HG03064 (cell line): ENCODE data around the gene CACNA2D4.
"Not testable (repeated sequence)": the region's sequence is repeated elsewhere in the genome, so short reads cannot be mapped to it uniquely, and the experiment has no call there.

ENCODE experiments used
- ATAC-seq: cut with Tn5 transposase; IDR thresholded peaks from one replicate; pipeline ENCODE4 v1.9.1; 2021; ENCODE audit warnings: low read depth; ENCODE audit not compliant: unreplicated experiment

Gene CACNA2D4

DNA sequence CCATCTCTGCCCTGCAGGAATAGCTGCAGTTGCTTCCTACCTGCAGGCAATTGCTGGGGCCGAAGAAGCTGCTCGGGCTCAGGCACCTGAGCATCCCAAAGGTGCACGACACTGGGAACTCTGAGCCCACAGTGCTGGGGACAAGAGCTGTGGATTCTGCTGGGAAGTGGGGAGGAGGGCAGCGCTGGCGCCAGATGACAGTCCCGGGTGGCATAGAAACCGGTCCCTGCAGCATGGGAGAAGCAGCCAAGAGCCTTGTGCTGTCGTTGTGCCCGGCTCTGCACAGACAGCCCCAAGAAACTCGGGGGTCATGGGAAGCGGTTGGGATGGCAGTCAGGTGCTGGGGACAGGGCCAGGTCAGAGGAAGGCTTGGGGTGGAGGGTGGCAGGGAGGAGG lies 97.6 kb downstream of the CACNA2D4 start:
- no peak for ATAC-seq

DNA sequence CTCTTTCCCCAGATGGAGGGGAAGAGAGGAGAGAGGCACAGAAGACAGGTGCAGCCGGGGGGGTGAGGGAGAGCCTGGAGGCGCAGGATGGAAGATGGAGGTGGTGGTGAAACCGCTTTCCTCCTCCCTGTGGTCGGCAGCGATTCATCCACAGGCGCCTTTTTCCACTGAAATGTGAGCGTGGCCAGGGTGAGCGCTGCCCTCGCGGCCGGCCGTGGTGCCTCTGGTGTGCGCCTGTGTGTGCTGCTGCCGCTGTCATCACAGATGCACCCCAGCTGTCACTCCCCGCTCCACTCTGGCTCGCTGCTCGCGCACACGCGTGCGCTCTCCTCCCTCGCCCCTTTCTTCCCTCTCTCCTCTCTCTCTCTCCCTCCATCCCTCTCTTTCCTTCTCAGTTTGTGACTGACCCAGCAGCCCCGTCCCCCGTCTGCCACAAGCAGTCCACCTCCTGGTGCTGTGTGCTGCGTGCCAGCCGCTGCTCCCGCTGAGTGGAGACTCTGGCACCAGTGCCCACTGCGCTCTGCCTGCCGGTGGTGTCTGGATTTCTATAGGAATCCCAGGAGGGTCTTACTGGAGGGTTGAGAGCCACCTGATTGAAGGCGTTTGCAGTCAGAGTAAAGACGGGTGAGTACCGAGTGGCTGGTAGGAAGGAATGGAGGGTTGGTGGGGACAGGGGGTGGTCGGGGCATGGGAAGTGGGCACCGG lies 98.1 kb downstream of the CACNA2D4 start, which contains the start of gene LRTM2:
Gene LRTM2 (plus strand): TSS at position 375 of the 705 bp plus-strand sequence. CDS start 7,584 bp downstream, outside the sequence.
- ATAC-seq: no peak

DNA sequence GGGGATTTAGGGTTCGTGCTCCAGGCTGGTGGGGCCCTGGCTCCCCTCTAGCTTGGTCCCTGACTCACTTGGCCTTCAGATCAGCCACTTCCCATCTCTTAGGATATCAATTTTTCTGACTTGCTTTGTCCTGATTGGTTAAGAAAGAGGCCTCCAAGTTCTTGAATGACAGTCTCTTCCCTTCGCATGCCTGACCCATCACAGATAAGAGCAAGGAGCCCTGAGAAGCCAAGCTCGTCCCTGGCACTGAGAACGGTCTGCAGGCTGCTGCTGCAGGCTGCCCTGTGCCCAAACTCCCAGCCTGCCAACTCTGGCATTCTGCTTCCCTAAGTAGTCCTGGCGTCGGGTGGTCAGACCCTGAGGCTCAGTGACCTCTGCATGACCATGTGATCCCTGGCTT lies 98.9 kb downstream of the CACNA2D4 start:
- no peak for ATAC-seq

DNA sequence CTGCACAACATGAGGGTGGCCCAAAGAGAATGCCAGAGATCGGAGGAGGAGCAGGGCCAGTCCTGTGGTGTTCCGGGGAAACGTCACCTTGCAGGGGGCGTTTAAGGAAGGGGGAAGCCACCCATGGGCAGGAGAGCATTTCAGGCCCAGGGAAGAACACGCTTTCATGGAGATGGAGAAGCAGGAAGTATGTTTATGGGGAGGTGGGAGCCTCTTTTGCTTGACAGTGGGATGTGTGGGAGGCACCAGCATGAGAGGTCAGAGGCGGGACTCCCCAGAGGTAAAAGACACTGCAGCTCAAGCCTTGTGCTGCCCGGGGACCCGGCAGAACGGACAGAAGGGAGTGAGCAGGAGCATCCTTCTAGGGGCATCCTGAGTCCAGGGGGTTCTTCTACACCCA lies 99.4 kb downstream of the CACNA2D4 start:
- ATAC-seq: no peak

DNA sequence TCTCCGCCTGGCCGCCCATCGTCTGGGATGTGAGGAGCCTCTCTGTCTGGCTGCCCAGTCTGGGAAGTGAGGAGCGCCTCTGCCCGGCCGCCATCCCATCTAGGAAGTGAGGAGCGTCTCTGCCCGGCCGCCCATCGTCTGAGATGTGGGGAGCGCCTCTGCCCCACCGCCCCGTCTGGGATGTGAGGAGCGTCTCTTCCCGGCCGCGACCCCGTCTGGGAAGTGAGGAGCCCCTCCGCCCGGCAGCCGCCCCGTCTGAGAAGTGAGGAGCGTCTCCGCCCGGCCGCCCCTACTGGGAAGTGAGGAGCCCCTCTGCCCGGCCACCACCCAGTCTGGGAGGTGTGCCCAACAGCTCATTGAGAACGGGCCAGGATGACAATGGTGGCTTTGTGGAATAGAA lies 100.5 kb downstream of the CACNA2D4 start:
- ATAC-seq: not testable (repeated sequence)

DNA sequence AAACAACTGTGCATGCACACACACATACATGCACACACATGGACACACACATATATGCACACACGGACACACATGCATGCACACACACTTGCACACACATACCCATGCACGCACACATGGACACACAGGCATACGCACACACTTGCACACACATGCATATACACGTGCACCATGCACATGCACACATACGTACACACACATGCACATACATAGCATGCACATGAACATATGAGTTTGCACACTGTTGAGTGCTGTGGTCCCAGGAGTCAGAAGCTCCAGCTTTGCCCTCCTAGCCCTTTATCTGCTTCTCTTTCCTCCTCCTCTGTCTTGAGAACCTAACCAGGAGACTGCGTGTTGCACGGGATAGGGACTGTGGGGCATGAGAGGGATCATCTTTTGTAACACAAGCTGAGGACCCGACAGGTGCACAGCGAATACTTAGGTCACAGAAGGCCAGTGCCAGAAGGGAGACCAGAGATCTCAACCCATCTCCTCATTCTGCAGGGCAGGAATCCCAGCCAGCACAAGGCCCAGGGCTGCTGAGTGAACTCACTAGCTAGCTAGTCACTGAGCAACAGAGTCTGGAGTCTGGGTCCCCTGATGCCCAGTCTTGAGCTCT lies 101.6 kb downstream of the CACNA2D4 start:
- ATAC-seq: no peak

DNA sequence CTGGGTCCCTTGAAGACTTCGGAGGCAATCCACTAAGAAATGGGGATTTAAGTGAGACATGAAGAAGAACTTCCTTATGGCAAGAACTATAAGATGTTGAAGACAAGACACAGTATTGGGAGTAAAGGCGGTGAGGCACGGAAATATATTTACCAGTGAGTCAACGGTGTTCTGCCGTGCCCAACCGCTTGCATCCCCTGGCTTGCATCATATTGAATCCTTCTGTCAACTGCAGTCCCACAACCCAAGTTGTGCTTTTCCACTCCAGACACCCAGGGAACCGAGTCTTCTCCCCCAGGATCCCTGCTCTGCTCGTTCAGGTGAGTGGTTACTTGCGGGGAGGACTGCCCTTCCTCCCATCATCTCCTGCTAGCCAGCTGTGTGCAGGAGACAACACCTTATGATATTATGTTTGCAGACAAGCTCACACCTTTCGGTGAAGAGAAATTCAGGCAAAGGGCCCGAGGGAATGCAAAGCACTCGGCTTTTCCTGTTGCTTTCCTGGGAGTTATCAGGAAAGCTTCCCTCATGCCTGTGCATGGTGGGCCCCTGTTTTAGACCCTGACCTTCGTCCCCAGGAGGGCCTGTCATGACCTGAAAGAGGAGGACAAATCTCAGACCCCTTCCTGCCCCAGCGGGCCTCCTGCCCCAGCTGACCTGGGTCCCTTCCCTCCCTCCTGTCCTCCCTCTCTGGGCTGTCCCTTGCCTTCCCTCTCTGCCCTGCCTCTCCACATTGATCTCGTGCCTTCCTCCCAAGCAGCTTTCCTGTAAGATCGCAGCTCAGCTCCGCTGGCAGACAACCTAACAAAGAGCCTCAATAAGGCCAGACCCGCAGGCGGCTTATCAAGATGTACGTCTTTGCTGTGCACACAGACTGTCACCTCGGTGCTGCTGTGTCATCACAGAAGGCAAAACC lies 102.4 kb downstream of the CACNA2D4 start:
- no peak for ATAC-seq

DNA sequence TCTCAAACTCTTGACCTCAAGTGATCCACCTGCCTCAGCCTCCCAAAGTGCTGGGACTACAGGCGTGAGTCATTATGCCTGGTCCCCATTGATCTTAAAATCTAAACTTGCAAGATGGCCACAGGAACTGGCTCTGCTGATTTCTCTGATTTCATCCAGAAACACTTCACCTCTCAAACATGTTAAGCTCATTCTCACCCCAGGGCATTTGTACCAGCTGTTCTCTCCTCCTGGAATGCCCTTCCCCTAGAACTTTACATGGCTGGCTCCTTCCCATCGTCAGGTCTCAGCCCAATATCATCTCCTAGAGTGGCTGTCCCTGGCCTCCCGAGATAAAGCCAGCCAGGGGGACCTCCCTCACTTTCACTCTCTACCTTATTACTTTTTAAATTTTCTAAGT lies 103.3 kb downstream of the CACNA2D4 start:
- no peak for ATAC-seq

DNA sequence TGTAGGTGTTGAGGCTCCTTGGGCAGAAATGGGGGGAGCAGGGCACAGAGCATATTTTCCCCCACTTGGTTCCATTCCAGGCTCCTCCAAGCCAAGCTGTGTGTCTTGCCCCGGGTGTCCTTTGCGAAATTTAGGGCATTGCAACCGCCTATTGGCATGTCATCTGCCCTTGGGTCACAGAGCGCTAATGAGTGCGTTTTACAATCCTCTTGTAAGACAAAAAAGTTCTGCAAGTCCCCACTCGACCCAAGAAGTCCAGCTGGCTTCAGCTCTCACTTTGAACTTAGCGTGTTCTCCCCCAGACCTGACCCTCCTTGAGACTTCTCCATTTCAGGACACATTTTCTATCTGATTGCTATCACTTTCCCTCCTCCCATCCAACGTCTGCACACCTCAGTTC lies 104.2 kb downstream of the CACNA2D4 start:
- no peak for ATAC-seq

DNA sequence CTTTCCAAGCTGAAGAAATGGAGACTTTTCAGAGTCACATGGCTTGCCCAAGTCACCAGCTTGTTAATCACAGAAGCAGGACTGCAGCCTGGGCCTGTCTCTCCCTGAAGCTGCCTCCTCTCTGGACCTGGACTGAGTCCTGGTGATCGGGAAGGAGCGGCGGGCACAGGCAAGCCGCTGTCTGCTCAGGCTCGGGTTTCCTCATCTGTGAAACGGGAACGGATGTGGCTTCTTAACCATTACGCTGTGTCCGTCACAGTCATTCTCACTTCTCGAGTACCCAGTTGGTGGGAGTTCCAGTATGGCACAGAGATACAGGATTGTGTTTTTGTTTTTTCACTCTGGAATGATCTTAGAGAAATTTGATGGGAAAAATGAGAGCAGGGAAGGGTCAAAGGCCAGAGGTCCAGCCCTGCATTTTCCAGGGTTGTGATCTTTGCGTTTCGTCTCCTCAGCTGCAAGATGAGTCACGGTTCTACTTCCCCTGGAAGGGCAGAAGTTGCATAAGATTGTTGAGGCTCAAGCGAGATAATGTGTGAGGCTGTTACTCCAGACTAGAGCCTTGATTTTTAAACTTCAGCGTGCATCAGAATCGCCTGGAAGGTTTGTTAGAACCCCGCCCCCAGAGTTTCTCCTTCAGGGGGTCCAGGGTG lies 105.7 kb downstream of the CACNA2D4 start:
- no peak for ATAC-seq

DNA sequence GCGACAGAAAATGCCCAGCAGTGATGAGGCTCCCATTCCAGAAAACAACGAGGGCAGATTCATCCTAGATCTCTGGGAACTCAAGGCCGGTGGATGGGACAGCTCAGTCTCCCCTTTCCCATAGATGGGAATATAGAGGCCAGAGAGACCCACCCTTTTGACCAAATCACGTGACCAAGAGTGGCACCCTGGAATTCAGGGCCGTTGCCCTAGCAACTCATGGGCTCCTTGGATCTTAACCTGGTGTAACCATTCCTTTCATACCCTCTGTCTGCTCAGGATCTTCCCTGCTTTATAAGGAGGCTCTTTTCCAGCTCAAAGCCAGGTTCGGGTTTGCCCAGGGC lies 106.5 kb downstream of the CACNA2D4 start:
- no peak for ATAC-seq

DNA sequence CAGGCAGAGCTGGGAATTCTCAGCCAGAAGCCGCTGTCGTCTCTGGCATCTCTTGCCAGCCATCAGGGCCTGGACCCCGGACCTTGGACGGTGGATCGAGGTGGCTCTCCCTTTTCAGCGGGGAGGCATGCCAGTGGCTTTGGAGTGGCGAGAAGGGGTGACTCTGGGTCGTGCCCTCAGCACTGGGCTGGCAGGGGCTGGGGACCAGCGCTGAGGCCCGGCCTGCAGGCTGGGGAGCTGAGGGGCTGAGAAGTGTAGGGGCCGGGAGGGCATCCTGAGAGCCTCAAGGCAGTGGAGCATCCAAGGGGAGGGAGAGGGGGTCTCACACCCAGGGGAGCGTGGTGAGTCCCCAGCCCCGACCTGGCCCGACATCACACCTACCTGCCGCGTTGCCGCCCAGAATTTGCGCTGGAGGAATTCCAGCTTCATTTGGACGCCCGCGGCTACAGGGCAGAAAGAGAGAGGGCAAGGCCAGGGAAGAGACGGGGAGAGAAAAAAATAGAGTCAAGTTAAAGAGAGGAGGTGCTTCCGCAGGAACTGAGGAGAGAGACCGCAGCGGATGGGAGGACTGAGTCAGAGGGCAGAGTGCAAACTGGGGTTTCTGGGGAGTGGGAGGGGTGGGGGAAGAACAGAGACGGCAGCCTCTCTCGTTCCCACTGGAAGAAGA lies 107.0 kb downstream of the CACNA2D4 start:
- no peak for ATAC-seq

DNA sequence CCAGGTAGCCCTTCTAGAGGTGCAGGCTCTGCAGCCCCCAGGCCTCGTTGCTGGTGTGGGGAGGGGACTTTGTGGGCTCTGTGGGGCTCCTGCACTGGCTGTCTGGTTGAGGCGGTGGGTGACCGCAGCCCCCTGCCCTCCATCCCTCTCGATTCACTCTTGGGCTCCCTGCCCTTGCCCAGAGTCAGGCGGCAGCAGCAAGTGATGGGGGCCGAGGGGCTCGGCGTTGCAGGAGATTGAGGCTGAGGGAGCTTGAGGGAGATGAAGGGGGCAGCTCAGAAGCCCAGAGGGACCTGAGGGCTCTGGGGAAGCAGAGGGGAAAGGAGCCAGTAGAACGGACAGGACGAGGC lies 107.5 kb downstream of the CACNA2D4 start:
- no peak for ATAC-seq

DNA sequence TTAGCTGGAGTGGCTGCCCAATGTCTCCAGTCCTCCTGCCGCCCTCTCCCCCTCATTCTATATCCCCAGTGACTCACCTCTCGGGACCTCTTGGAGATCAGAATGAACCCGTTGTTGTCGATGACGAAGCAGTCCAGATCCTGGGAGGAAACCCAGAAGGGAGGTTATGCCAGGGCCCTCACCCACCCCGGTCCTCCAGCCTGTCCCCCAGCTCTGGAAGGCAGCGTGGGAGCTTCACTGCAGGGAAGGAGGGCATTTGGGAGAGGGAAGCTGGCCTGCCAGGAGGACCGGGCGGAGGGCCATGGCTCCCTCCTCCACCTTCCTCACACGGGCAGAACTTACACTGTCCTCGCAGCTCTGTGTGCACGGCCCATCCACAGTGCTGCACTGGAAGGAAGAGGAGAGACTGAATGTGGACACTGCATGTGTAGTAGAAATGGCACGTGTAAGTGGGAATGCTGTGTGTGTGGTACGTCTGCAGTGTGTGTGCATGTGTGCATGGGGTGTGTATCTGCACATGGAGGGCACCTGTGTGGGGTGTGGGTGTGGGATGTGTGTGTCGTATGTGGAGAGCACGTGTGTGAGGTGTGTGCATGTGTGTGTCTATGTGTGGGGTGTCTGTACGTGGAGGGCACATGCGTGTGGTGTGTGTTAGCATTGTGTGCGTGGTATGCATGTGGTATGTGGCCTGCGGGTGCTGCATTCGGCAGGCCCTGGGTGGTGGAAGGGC lies 108.1 kb downstream of the CACNA2D4 start:
- no peak for ATAC-seq

DNA sequence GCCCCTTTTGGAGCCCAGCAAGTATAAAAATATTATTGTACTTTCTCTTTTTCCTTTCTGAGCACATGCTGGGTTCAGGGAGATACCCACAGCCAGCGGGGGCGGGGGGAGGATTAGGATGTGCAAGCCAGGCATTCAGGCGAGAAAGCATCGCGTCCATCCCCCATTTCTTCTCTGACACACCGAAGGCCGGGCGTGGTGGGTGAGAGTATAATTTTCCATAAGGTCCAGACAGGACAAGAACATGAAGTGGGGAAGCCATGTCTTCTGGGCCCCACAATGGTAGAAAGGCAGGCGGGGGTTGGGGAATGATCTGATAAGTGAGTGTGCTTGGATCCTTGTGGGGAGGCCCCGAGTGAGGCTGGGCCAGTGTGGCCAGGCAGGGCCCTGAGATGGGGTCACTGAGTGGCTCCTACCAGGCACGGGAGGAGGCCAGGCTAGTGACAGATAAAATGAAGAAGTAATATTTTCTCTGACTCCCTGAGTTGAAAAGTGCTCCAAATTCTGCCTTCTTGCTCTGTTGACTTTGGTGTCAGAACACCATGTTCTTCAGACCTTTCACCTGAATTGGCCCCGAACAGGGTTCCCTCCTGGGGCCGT lies 108.8 kb downstream of the CACNA2D4 start:
- ATAC-seq: no peak

DNA sequence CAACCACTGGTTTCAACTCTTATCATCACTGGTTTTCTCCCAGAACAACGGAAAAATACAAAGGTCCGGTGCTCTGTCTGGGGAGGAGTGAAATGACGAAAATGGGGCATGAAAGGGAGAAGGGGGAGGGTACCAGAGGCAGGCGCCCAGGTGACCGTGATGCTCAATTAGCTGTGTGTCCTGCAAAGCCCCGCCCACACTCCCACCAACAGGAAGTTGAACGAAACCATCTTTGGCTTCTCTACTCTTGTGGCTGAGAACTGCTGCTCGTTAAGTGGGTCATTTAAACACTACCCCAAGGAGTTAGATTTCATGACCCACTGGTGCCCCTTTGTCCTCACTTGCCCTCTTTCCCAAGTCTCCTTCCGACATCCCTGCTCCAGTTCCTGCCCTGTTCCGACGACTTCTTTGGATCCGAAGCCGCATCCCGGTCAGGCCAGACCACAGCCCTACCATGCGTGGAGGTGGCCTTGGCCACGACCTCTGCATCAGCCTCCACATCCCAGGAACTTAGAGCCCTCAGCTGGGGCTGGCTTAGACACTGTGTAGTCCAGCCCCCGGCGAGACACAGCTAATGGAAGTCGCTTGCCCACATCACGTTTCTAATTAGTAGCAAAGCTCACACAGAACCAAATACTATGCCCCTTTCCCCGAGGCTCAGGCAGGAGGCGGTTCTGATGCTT lies 109.5 kb downstream of the CACNA2D4 start:
- no peak for ATAC-seq

DNA sequence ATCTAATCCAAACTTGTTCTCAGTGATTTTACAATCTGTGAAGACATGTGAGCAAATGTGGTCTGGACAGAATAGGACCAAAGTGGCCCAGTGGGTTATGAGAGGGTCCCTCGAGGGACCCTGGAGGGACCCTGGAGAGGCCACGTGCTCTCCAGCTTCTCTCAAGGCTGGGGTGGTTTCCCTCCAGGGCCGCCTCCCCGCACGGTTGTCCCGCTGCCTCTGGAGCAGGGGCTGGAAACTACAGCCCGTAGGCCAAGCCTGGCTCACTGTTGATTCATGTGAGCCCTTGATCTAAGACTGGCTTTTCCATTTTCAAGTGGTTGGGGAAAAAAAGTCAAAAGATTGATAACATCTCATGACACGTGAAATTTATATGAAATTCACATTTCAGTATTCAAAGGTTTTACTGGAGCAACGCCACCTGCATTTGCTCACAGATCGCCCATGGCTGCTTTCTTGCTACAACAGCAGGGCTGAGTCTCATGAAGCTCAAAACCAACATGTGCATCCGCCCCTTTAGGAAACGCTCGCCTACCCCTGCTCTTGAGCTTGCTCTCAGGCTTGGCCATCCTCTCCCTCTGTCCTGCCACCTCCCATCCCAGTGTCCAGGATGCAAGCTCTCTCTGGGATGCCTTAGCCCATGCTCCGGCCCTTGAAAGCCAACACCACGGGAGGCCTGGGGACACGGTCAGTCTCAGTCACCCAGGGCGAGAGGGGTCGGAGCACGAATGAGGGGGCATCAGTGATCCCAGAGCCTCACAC lies 110.2 kb downstream of the CACNA2D4 start:
- ATAC-seq: no peak
